ENCODE results near the gene NDFIP2.
"Not testable (repeated sequence)": the region's sequence is repeated elsewhere in the genome, so short reads cannot be mapped to it uniquely, and the experiment has no call there.

NDFIP2 gene

DNA sequence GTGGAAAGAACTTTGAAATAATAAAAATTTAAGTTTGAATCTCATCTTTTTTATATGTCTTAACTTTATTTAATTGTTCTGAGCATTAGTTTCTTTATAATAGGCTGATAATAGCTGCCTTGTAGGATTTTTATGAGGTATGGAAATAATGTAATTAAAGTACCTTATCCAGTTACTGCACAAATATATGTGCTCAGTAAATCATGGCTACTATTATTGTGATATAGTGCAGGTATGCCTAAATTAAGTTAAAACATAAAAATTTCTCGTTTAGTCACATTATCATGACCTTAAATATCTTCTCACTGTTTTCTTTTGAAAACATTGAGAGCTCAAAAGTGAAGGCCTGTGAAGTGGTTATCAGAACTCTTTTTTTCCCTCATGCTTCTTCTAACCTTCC lies 62.9 kb downstream of the NDFIP2 start:
- H3K9ac ChIP-seq (ENCODE audit: low read depth, low read length) = no peak overlapping the region
- no peaks in the 10 kb centered on the region for H3K36me3 ChIP-seq (ENCODE audit: insufficient read depth, low read depth, low read length)
- H3K27me3 ChIP-seq (ENCODE audit: insufficient read depth, low read length) = no peaks in the 10 kb centered on the region
- no peaks in the 10 kb centered on the region for H3K9me3 ChIP-seq (ENCODE audit: insufficient read depth, low read depth, low read length)
- H3K27ac ChIP-seq (ENCODE audit: low read length) = no peak overlapping the region
- H3K4me1 ChIP-seq (ENCODE audit: insufficient read depth, low read length) = peaks cover 3% of the 10 kb centered on the region; the same call in 1 of the 2 replicates
- H3K4me3 ChIP-seq (ENCODE audit: low read length) = no peak overlapping the region

GRCh38 chr13:79547211-79548195 lies 66.5 kb downstream of the NDFIP2 start:
- H3K4me1 ChIP-seq (ENCODE audit: insufficient read depth, low read length) = peaks cover 3% of the 10 kb centered on the region; the same call in 1 of the 2 replicates
- no peak overlapping the region for H3K4me3 ChIP-seq (ENCODE audit: low read length)
- no peak overlapping the region for H3K9ac ChIP-seq (ENCODE audit: low read depth, low read length)
- no peaks in the 10 kb centered on the region for H3K9me3 ChIP-seq (ENCODE audit: insufficient read depth, low read depth, low read length)
- H3K36me3 ChIP-seq (ENCODE audit: insufficient read depth, low read depth, low read length) = no peaks in the 10 kb centered on the region
- H3K27ac ChIP-seq (ENCODE audit: low read length) = no peak overlapping the region
- no peaks in the 10 kb centered on the region for H3K27me3 ChIP-seq (ENCODE audit: insufficient read depth, low read length)

DNA sequence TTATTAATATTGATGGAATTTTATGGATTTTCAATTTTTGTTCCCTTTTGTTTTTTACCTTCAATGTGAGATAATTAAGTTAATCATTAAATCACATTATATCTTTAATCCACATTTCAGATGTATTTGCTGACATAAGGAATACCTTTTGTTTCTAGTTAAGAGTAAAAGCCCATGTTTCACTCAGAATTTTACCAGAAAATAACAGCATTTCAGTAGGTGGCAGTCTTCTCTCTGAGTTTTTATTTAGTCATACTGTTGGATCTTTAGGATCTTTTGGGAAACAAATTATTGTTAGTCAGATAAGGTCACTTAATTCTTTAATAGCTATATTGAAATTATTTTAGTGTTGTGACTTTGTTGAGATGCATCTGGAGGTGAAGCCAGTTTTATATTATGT lies 67.9 kb downstream of the NDFIP2 start:
- no peak overlapping the region for H3K27ac ChIP-seq (ENCODE audit: low read length)
- no peaks in the 10 kb centered on the region for H3K27me3 ChIP-seq (ENCODE audit: insufficient read depth, low read length)
- H3K36me3 ChIP-seq (ENCODE audit: insufficient read depth, low read depth, low read length) = no peaks in the 10 kb centered on the region
- peaks cover 3% of the 10 kb centered on the region; the same call in 1 of the 2 replicates for H3K4me1 ChIP-seq (ENCODE audit: insufficient read depth, low read length)
- H3K9me3 ChIP-seq (ENCODE audit: insufficient read depth, low read depth, low read length) = no peaks in the 10 kb centered on the region
- H3K4me3 ChIP-seq (ENCODE audit: low read length) = no peak overlapping the region
- H3K9ac ChIP-seq (ENCODE audit: low read depth, low read length) = no peak overlapping the region

GRCh38 chr13:79549355-79550106 lies 68.6 kb downstream of the NDFIP2 start:
- Histone ChIP-seq H3K4me3 (ENCODE audit: low read length) (no peak overlapping the region), H3K36me3 (ENCODE audit: insufficient read depth, low read depth, low read length) (no peaks in the 10 kb centered on the region), H3K9ac (ENCODE audit: low read depth, low read length) (no peak overlapping the region), H3K4me1 (ENCODE audit: insufficient read depth, low read length) (peaks cover 3% of the 10 kb centered on the region; the same call in 1 of the 2 replicates), H3K27ac (ENCODE audit: low read length) (no peak overlapping the region), H3K9me3 (ENCODE audit: insufficient read depth, low read depth, low read length) (no peaks in the 10 kb centered on the region), H3K27me3 (ENCODE audit: insufficient read depth, low read length) (no peaks in the 10 kb centered on the region)

DNA sequence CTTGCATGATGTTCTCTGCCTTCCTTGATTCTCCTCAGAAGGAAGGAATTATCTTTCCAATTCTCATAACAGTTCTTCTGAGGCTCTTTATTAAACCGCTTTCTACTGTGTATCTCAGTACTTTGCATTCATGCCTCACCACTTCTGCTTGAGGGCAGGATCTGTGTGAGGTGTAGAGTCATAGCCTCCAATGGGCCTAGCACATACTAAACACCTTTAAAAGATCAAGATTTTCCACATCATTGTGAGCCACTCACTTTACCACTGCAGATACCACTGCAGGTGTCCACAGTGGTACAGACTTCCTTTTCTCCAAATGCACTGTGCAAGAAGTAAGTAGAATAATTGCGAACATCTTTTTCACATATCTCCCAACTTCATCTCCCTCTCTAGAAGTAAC lies 76.7 kb downstream of the NDFIP2 start:
- no peaks in the 10 kb centered on the region for H3K27me3 ChIP-seq (ENCODE audit: insufficient read depth, low read length)
- H3K27ac ChIP-seq (ENCODE audit: low read length) = no peak overlapping the region
- H3K9me3 ChIP-seq (ENCODE audit: insufficient read depth, low read depth, low read length) = peaks cover 18% of the 10 kb centered on the region; the same call in 1 of the 2 replicates
- H3K4me3 ChIP-seq (ENCODE audit: low read length) = no peak overlapping the region
- peaks cover 7% of the 10 kb centered on the region; the same call in 1 of the 2 replicates for H3K36me3 ChIP-seq (ENCODE audit: insufficient read depth, low read depth, low read length)
- H3K4me1 ChIP-seq (ENCODE audit: insufficient read depth, low read length) = no peaks in the 10 kb centered on the region
- H3K9ac ChIP-seq (ENCODE audit: low read depth, low read length) = no peak overlapping the region

- peaks cover 18% of the 10 kb centered on the region; the same call in 1 of the 2 replicates for H3K9me3 ChIP-seq (ENCODE audit: insufficient read depth, low read depth, low read length)
- no peaks in the 10 kb centered on the region for H3K4me1 ChIP-seq (ENCODE audit: insufficient read depth, low read length)
- peaks cover 7% of the 10 kb centered on the region; the same call in 1 of the 2 replicates for H3K36me3 ChIP-seq (ENCODE audit: insufficient read depth, low read depth, low read length)
- no peak overlapping the region for H3K9ac ChIP-seq (ENCODE audit: low read depth, low read length)
- no peak overlapping the region for H3K4me3 ChIP-seq (ENCODE audit: low read length)
- H3K27me3 ChIP-seq (ENCODE audit: insufficient read depth, low read length) = no peaks in the 10 kb centered on the region
- no peak overlapping the region for H3K27ac ChIP-seq (ENCODE audit: low read length)
Measured at GRCh38 chr13:79560954-79561353, 80.0 kb downstream of the NDFIP2 start.

- Histone ChIP-seq H3K27ac (ENCODE audit: low read length) (no peak overlapping the region), H3K36me3 (ENCODE audit: insufficient read depth, low read depth, low read length) (peaks cover 7% of the 10 kb centered on the region; the same call in 1 of the 2 replicates), H3K4me3 (ENCODE audit: low read length) (no peak overlapping the region), H3K27me3 (ENCODE audit: insufficient read depth, low read length) (no peaks in the 10 kb centered on the region), H3K4me1 (ENCODE audit: insufficient read depth, low read length) (no peaks in the 10 kb centered on the region), H3K9ac (ENCODE audit: low read depth, low read length) (no peak overlapping the region), H3K9me3 (ENCODE audit: insufficient read depth, low read depth, low read length) (peaks cover 18% of the 10 kb centered on the region; the same call in 1 of the 2 replicates)
Measured at GRCh38 chr13:79562557-79562956, 81.6 kb downstream of the NDFIP2 start.

DNA sequence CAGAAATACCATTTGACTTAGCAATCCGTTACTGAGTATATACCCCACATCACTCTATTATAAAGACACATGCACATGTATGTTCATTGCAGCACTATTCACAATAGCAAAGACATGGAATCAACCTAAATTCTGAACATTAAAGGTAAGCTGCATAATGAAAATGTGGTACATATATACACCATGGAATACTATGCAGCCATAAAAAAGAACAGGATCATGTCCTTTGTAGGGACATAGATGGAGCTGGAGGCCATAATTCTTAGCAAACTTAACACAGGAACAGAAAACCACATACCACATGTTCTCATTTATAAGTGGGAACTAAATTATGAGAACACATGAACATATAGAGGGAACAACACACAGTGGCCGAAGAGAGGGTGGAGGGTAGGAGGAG lies 85.2 kb downstream of the NDFIP2 start:
- H3K9ac ChIP-seq (ENCODE audit: low read depth, low read length) = no peak overlapping the region
- H3K9me3 ChIP-seq (ENCODE audit: insufficient read depth, low read depth, low read length) = peaks cover 2% of the 10 kb centered on the region; the same call in 1 of the 2 replicates
- H3K4me3 ChIP-seq (ENCODE audit: low read length) = no peak overlapping the region
- H3K27ac ChIP-seq (ENCODE audit: low read length) = no peak overlapping the region
- no peaks in the 10 kb centered on the region for H3K36me3 ChIP-seq (ENCODE audit: insufficient read depth, low read depth, low read length)
- H3K27me3 ChIP-seq (ENCODE audit: insufficient read depth, low read length) = no peaks in the 10 kb centered on the region
- H3K4me1 ChIP-seq (ENCODE audit: insufficient read depth, low read length) = no peaks in the 10 kb centered on the region

DNA sequence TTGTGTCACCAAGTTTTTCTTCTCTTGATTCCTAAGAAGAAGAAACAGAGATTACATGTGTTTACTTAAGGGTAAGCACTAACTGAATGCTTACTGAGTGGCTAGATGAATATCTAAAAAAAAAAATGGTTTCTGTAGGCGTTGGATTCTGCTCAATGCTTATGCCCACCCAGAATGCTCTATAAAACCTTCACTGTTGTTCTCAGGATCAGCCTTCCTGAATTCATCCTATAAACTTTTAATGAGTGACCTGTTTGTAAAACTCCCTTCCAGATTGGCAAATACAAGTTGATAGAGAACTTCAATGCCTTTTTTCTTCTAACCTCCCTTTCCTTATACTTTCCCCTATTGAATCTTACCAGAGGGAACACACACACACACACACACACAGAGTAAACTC lies 90.2 kb downstream of the NDFIP2 start:
- H3K4me1 ChIP-seq (ENCODE audit: insufficient read depth, low read length) = no peaks in the 10 kb centered on the region
- H3K27ac ChIP-seq (ENCODE audit: low read length) = no peak overlapping the region
- no peak overlapping the region for H3K4me3 ChIP-seq (ENCODE audit: low read length)
- no peak overlapping the region for H3K9ac ChIP-seq (ENCODE audit: low read depth, low read length)
- H3K9me3 ChIP-seq (ENCODE audit: insufficient read depth, low read depth, low read length) = no peaks in the 10 kb centered on the region
- H3K36me3 ChIP-seq (ENCODE audit: insufficient read depth, low read depth, low read length) = no peaks in the 10 kb centered on the region
- no peaks in the 10 kb centered on the region for H3K27me3 ChIP-seq (ENCODE audit: insufficient read depth, low read length)

- not testable (repeated sequence) for H3K9ac ChIP-seq (ENCODE audit: low read depth, low read length); H3K27me3 ChIP-seq (ENCODE audit: insufficient read depth, low read length); H3K36me3 ChIP-seq (ENCODE audit: insufficient read depth, low read depth, low read length); H3K4me1 ChIP-seq (ENCODE audit: insufficient read depth, low read length); H3K4me3 ChIP-seq (ENCODE audit: low read length); H3K9me3 ChIP-seq (ENCODE audit: insufficient read depth, low read depth, low read length); H3K27ac ChIP-seq (ENCODE audit: low read length)
Measured at GRCh38 chr13:79573892-79574291, 92.9 kb downstream of the NDFIP2 start.

GRCh38 chr13:79581870-79582315 lies 100.9 kb downstream of the NDFIP2 start:
- Histone ChIP-seq H3K4me1 (ENCODE audit: insufficient read depth, low read length) (no peaks in the 10 kb centered on the region), H3K27ac (ENCODE audit: low read length) (no peak overlapping the region), H3K36me3 (ENCODE audit: insufficient read depth, low read depth, low read length) (no peaks in the 10 kb centered on the region), H3K9me3 (ENCODE audit: insufficient read depth, low read depth, low read length) (peaks cover 6% of the 10 kb centered on the region; the same call in 1 of the 2 replicates), H3K9ac (ENCODE audit: low read depth, low read length) (no peak overlapping the region), H3K27me3 (ENCODE audit: insufficient read depth, low read length) (no peaks in the 10 kb centered on the region), H3K4me3 (ENCODE audit: low read length) (no peak overlapping the region)
